ENCODE data around the gene CSNK1G1.
"Not testable (repeated sequence)": the region's sequence is repeated elsewhere in the genome, so short reads cannot be mapped to it uniquely, and the experiment has no call there.

The CSNK1G1 gene

DNA sequence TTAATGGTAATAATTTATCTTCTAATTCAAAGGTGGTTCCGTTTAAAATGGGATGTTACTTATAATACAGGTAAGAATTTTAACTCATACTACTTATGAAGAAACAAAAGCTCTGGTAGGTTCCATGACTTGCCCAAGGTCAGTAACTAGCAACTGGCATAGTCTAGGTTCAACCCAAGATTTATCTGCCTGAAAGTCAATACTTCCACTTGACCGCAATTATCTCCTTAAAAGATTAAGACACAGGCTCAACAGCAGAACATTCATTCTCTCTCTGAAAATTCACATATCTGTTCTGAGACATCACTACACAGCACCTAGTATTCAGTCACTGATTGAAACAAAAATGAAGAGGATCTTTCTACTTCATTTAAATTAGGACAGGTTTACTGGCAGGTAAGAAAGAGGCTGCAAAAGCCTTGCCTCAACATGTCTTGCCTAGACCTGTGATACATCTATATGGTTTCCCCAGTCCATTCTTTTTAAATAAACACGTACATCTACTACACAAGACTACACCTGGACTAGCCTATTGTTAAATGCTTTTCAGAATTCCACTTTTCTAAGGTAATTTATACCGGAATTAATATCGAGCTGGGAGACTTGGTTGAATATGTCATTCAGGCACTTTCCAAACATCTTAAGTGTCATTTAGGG is 1.2 kb downstream of the CSNK1G1 start:
- no peak for DNase-seq

DNA sequence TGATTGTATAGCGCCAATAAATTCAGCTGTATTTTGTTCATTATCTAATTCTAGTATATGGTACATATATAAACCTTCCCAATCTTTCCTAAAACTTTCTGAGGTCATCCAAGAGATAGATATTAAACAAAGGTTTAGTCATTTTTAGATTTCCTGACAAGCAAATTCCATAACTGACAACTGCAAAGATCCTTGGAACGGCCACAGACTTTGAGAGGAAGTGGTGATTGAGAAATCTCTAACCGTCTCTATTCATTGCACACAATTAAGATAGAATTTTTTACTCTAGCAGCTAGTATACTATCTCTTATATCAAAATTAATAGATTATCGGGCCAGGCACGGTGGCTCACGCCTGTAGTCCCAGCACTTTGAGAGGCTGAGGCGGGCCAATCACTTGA is 4.7 kb downstream of the CSNK1G1 start:
- no peak for DNase-seq

DNA sequence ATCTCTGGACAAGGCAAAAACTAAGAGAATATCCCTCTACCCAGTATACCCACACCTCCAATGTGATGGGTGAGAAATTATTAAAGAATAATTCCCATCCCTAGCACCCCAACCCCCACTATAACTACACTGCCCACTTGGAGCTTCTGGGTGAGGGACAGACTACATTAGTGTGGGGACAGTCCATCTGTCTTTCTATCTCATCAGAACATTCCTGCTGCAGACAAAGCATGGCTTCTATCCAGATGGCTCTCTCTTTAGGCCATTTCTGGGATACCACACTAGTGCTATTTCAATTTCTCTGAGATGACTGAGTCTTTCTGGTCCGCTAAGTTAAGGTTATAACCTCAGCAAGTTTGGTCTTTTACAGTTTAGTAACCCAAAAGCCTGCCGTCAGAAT is 6.6 kb downstream of the CSNK1G1 start:
- no peak for DNase-seq

GRCh38 chr15:64348455-64348854 is 7.5 kb downstream of the CSNK1G1 start:
- no peak for DNase-seq

DNA sequence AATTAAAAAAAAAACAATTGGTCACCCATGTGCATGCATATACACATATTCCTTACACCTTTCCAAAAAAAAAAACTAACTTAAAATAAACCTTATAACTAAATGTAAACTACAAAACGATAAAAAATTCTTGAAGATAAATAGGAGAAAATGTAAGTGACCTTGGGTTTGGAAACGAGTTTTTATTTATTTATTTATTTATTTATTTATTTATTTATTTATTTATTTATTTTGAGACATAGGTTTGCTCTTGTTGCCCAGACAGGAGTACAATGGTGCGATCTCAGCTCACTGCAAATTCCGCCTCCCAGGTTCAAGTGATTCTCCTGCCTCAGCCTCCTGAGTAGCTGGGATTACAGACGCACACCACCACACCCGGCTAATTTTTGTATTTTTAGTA is 9.7 kb downstream of the CSNK1G1 start:
- not testable (repeated sequence) for DNase-seq

DNA sequence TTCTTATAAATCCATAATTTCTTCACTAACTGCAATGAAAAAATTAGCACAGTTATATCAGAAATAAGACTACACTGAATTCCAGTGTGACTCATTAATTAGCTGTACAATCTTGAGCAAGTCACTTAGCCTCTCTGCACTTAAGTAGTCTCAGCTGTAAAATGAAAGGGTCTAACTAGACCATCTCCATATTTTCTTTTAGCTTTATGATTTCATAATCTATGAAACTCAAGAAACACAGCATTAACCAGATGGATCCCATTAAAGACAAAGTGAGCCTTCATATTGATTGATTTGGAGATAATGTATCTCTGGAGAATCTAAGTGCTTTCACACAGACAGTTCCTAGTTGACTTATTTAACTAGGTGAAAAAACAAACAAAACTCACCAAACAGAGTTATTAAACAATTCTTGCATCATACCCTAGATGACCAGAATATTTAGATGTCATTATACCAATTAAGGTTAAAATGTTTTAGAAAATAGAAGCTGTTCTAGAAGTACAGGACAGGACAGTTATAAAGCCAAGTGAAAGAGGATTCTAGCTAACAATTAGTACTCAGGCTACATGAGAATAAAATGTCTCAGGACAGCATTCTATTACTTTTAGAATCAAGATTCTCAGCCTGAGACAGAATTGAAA is 11.2 kb downstream of the CSNK1G1 start:
- no peak for DNase-seq

DNA sequence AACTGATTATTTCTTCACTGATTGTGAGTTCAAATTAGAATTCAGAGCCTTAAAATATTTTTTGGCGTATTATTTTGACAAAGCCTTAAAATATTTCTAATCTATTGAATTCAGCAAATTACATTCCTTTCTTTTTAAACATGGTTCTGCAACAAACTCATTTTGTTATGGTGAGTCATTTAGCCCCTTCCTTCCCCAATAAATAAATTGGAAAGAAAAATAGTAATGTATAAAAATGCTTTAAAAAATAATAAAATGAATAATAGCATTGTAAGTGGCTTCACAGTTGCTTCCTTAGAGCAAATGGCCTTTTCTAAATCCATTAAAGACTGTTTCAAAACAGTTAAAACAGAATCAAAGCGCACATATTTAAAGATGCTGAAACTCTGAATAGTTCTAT is 12.1 kb downstream of the CSNK1G1 start:
- DNase-seq: no peak

DNA sequence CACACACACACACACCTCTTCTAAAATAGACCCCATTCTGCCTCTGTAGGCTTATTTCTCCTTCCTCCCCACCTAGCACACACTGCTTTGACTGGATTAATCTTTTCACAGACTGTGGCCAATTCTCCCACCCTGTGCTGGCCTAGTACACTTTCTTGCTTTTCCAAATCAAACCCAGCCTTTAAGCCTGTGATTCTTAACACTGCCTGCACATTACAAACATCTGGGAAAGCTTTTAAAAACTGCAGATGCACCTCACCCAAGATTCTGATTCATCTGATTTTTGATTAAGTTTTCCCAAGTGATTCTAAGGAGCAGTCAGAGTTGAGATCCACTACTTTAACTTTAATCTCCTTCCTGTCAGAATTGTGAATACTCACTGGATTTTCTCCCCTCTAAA is 12.8 kb downstream of the CSNK1G1 start:
- DNase-seq: no peak

DNA sequence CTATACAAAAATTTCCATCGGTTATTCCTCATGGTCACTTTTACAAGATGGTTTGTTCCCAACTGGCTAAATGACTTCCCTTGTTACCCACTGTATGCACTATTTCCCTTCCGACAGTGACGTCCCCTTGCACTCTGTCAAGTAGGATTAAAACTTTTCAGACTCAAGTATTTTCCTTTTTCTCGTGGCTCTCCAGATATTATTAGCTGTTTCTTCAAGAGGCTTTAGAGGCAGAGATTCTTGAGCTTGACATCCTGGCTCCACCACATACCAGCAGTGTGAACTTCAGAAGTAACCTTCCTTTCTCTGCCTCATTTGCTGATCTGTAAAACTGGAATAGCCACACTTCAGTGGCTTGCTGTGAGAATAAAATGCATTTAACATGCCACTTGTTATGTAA is 14.0 kb downstream of the CSNK1G1 start:
- no peak for DNase-seq

GRCh38 chr15:64340355-64340754 is 15.6 kb downstream of the CSNK1G1 start:
- no peak for DNase-seq

DNA sequence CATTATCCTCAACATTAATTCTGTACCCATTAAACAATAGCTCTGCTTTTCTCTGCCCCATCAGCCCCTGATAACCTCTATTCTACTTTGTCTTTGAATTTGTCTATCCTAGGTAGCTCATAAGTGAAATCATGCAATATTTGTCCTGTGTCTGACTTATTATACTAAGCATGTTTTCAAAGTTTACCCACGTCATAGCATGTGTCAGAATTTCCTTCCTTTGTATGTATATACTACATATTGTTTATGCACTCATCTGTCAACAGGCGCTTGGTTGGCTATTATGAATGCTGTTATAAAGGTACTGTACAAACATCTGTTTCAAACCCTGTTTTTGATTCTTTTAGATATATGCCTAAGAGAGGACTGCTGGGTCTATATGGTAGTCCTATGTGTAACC is 18.2 kb downstream of the CSNK1G1 start:
- DNase-seq: no peak

DNA sequence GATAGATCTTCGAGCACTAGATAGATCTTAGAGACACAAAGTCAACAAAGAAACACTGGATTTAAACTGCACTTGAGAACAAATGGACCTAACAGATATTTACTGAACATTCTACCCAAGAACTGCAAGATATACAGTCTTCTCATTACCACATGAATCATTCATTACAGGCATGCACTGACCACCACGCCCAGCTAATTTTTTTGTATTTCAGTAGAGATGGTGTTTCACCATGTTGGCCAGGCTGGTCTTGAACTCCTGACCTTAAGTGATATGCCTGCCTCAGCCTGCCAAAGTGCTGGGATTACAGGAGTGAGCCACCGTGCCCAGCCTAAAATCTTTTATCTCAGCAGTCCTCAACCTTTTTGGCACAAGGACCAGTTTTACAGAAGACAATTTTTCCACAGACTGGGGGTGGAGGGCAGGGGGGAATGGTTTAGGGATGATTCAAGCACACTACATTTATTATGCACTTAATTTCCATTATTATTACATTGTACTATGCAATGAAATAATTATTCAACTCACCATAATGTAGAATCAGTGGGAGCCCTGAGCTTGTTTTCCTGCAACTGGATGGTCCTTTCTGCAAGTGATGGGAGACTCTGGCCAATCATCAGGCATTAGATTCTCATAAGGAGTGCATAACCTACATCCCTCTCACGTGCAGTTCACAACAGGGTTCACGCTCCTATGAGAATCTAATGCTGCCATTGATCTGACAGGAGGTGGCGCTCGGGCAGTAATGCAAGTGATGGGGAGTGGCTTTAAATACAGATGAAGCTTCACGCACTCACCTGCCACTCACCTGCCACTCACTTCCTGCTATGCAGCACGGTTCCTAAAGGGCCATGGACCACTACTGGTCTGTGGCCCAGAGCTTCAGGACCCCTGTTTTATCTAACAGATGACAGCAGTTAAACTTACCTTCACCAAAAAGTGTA is 21.7 kb downstream of the CSNK1G1 start:
- DNase-seq: no peak

DNA sequence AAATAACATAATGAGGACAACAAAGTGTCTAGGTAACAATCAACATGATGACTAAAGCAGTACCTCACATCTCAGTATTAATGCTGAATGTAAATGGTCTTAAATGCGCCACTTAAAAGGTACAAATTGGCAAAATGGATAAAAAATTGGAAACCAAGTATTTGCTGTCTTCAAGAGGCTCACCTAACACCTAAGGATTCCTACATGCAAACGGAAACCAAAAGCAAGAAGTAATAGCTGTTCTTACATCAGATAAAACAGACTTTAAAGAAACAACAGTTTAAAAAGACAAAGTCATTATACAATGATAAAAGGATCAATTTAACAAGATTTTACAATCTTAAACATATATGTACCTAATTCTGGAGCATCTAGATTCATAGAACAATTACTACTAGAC is 22.5 kb downstream of the CSNK1G1 start:
- no peak for DNase-seq

DNA sequence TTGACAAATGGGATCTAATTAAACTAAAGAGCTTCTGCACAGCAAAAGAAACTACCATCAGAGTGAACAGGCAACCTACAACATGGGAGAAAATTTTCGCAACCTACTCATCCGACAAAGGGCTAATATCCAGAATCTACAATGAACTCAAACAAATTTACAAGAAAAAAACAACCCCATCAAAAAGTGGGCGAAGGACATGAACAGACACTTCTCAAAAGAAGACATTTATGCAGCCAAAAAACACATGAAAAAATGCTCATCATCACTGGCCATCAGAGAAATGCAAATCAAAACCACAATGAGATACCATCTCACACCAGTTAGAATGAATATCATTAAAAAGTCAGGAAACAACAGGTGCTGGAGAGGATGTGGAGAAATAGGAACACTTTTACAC is 24.3 kb downstream of the CSNK1G1 start:
- not testable (repeated sequence) for DNase-seq

DNA sequence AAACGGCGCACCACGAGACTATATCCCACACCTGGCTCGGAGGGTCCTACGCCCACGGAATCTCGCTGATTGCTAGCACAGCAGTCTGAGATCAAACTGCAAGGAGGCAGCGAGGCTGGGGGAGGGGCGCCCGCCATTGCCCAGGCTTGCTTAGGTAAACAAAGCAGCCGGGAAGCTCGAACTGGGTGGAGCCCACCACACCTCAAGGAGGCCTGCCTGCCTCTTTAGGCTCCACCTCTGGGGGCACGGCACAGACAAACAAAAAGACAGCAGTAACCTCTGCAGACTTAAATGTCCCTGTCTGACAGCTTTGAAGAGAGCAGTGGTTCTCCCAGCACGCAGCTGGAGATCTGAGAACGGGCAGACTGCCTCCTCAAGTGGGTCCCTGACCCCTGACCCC is 29.0 kb downstream of the CSNK1G1 start:
- DNase-seq: not testable (repeated sequence)

- not testable (repeated sequence) for DNase-seq
Measured at GRCh38 chr15:64326458-64326857, 29.5 kb downstream of the CSNK1G1 start.

DNA sequence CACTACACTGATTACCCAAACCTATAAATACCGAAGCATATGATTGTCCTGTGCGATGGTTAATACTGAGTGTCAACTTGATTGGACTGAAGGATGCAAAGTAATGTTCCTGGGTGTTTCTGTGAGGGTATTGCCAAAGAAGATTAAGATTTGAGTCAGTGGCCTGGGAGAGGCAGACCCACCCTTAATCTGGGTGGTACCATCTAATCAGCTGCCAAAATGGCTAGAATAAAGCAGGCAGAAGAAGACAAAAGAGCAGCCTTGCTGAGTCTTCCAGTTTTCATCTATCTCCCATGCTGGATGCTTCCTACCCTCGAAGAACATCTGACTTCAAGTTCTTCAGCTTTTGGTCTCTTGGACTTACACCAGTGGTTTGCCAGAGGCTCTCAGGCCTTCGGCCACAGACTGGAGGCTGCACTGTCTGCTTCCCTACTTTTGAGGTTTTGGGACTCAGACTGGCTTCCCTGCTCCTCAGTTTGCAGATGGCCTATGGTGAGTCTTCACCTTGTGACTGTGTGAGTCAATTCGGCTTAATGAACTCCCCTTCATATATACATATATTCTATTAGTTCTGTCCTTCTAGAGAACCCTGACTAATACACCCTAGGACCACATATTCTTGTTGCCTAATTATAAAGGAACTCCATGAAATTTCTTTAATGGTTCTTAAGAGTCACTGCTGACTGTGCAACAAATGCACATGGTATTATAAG is 31.7 kb downstream of the CSNK1G1 start:
- DNase-seq: no peak

DNA sequence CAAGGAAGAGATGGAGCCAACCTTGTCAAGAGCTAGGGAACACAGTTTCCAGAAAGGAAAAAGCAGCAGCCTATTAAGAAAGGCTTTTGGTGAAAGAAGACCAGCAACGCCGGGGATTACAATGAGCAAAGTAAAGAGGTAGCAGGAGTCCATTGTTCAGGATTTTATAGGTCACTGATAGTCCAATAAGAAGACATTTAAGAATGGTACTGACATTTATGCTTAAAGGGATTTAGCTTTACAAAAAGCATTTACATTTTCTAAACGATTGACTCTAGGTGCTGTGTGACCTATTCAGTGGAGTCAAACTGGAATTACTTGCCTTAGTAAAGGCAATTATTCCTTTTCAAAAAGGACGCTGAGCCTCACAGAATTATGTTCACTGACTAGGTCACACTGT is 40.8 kb downstream of the CSNK1G1 start:
- DNase-seq: no peak

GRCh38 chr15:64314456-64314855 is 41.5 kb downstream of the CSNK1G1 start:
- no peak for DNase-seq

- no peak for DNase-seq
Measured at GRCh38 chr15:64311566-64311965, 44.4 kb downstream of the CSNK1G1 start.

GRCh38 chr15:64310036-64310435 is 45.9 kb downstream of the CSNK1G1 start:
- DNase-seq: no peak

GRCh38 chr15:64305261-64305660 is 50.7 kb downstream of the CSNK1G1 start:
- DNase-seq: no peak

DNA sequence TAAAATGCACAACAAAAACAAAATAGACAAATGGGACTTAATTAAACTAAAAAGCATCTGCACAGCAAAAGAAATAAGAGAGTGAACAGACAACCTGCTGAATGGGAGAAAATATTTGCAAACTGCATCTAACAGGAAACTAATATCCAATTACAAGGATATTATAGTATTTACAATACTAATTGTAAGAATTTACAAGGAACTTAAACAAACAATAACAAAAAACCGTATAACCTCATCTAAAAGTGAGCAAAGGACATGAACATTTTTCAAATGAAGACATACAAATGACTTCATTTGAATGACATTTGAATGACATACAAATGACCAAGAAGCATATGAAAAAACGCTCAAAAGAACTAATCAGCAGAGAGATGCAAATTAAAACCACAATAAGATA is 66.4 kb downstream of the CSNK1G1 start:
- DNase-seq: no peak
